ENCODE data around the gene RETNLB. TPM values are rescaled to one million over a fixed set of nuclear protein-coding genes. Genes with fewer than 3 reads are reported as not detected.

The RETNLB gene
- total and polyA plus RNA-seq, 2 of the 4 experiments (the other 2 are of a cell fraction), result not detected

DNA sequence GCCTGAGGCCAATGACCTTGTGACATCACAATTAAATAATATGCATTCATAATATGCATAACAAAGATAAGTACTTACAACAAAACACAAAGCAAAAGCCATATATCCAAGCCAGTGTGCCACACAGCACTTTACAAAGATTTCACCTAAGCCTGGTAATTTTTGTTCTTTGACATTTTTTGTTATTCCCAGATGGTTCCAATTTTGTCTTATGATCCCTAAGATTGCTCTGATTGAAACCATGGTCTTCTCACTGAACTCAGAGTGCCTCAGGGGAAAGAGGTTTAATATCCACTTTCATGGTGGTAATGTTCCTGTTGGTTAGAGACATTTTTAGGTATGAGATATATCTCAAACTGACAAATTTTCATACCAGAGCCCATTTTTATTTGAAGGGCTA lies 29.1 kb downstream of the RETNLB start:
- in situ Hi-C loops (cut with MboI; ENCODE audit: low sequenced_read_pairs) (no loop called here), intact Hi-C loops (cut with micrococcal nuclease) (no loop called here), dilution Hi-C loops (cut with HindIII; ENCODE audit: low sequenced_read_pairs, unreplicated experiment) (no loop called here)
- no peaks in the 10 kb centered on the region for H3K36me3 ChIP-seq (ENCODE audit: control insufficient read depth, insufficient read depth, low read length)
- no peak overlapping the region for H2BK120ac ChIP-seq (ENCODE audit: low read depth, low read length)
- H3K4me1 ChIP-seq (ENCODE audit: control insufficient read depth, insufficient read depth, low read length), result no peaks in the 10 kb centered on the region
- ATAC-seq (ENCODE audit: low read depth), result no peak
- no peak overlapping the region for H3K9ac ChIP-seq (ENCODE audit: low read depth, low read length)
- H3K79me1 ChIP-seq (ENCODE audit: low read depth in 1 of 2, low read length in 2 of 2), result no peaks in the 10 kb centered on the region
- no peak overlapping the region for H3K56ac ChIP-seq (ENCODE audit: extremely low read depth, insufficient read depth, low read length)
- H2AK9ac ChIP-seq (replicated peaks; ENCODE audit: low read depth, low read length, poor library complexity), result no peak overlapping the region
- CTCF ChIA-PET, result no interaction called here
- no peaks in the 10 kb centered on the region for H3K9me3 ChIP-seq (ENCODE audit: control insufficient read depth, insufficient read depth, low read length)
- no peak overlapping the region for H3K18ac ChIP-seq (ENCODE audit: low read depth, low read length)
- no peak overlapping the region for H3K4ac ChIP-seq (ENCODE audit: low read depth, low read length)
- no peak overlapping the region for H3K23ac ChIP-seq (ENCODE audit: low read depth, low read length)
- no peak overlapping the region for H2BK5ac ChIP-seq (ENCODE audit: low read depth, low read length, poor library complexity, severe bottlenecking)
- H4K20me1 ChIP-seq (ENCODE audit: insufficient read depth, low read length), result no peaks in the 10 kb centered on the region
- no peaks in the 10 kb centered on the region for H3K9me1 ChIP-seq (ENCODE audit: insufficient read depth, low read length)
- no peak overlapping the region for H2AFZ ChIP-seq (replicated peaks; ENCODE audit: low read length, poor library complexity)
- H2BK15ac ChIP-seq (ENCODE audit: low read depth, low read length), result no peak overlapping the region
- H4K5ac ChIP-seq (ENCODE audit: low read depth, low read length), result no peak overlapping the region
- H2BK20ac ChIP-seq (ENCODE audit: low read depth, low read length), result no peak overlapping the region
- no peak for TF ChIP-seq CHD1 (IDR thresholded peaks at IDR 0.05; ENCODE audit: low read depth, low read length)
- TF ChIP-seq POLR2A (IDR thresholded peaks at IDR 0.05; ENCODE audit: low read depth, low read length), result no peak
- no peak for TF ChIP-seq CEBPB (IDR thresholded peaks at IDR 0.05; ENCODE audit: low read depth, low read length)
- TF ChIP-seq BHLHE40 (IDR thresholded peaks at IDR 0.05; ENCODE audit: low read depth, low read length), result no peak
- TF ChIP-seq MAFK (IDR thresholded peaks at IDR 0.05; ENCODE audit: low read depth, low read length), result no peak
- no peak for TF ChIP-seq NFE2L2 (IDR thresholded peaks at IDR 0.05; ENCODE audit: low read depth, low read length)
- no peak overlapping the region for H2AK5ac ChIP-seq (ENCODE audit: low read depth, low read length)
- no peak overlapping the region for H3K27ac ChIP-seq (ENCODE audit: insufficient read depth, low read length)
- H3K4me3 ChIP-seq (ENCODE audit: insufficient read depth, low read depth, low read length), result no peak overlapping the region
- POLR2A ChIA-PET (ENCODE audit: unreplicated experiment), result no interaction called here
- H4K8ac ChIP-seq (ENCODE audit: low read depth in 2 of 2, low read length in 2 of 2), result no peak overlapping the region
- no peak for DNase-seq
- no TSS peak for BruUV-seq (replicated peaks)
- H3K14ac ChIP-seq (replicated peaks; ENCODE audit: low read depth, low read length), result no peak overlapping the region
- H4K91ac ChIP-seq (ENCODE audit: insufficient read depth, low read depth, low read length), result no peak overlapping the region
- no peak overlapping the region for H3K4me2 ChIP-seq (ENCODE audit: low read depth, low read length)
- no peaks in the 10 kb centered on the region for H3K27me3 ChIP-seq (ENCODE audit: control insufficient read depth, insufficient read depth, low read length)
